HepG2 (cell line): Measurements from ENCODE around the gene MT4. TPM values are rescaled to one million over a fixed set of nuclear protein-coding genes. Genes with fewer than 3 reads are reported as not detected.
A peak's percentile ranks its signal among the peaks of the same experiment; 100 is the strongest.

Source experiments
- ASH2L ChIP-seq: fragments of 300-600, 200-600 bp; sonication (generic); IDR thresholded peaks from 2 replicates; pipeline ENCODE4 v1.7.0; 2017; ENCODE audit warnings: low read depth, mild to moderate bottlenecking, moderate library complexity, mixed read lengths, low read length; ENCODE audit not compliant: insufficient read length
- CHD4 ChIP-seq: fragments of 200-600 bp; sonication (generic); IDR thresholded peaks from 2 replicates; pipeline ENCODE4 v1.7.0; 2017; ENCODE audit warnings: mild to moderate bottlenecking, low read length, borderline replicate concordance
- EP300 ChIP-seq, 3 experiments: sonication (generic) in 1 of 3; formaldehyde crosslinking in 1 of 3; IDR thresholded peaks; 2 replicates each; pipeline versions ENCODE4 v1.5.1 to v1.6.1; 2011 to 2020; ENCODE audit warnings: low read depth in 2 of 3, low read length in 2 of 3, borderline replicate concordance in 1 of 3, improper control_type of control experiment in 1 of 3, mild to moderate bottlenecking in 1 of 3, missing genetic modification reagents in 1 of 3, moderate library complexity in 1 of 3
- FOXK1 ChIP-seq: sonication (generic); formaldehyde crosslinking; IDR thresholded peaks from 2 replicates; pipeline ENCODE4 v1.4.0; 2020; ENCODE audit warnings: low read depth, missing genetic modification reagents, borderline replicate concordance
- FOXP1 ChIP-seq, 2 experiments: fragments of 450-650 bp in 1 of 2; IDR thresholded peaks; 2 replicates each; pipeline ENCODE4 v1.6.1; 2017 to 2018; ENCODE audit warnings: antibody characterized with exemption in 1 of 2
- GABPA ChIP-seq, 2 experiments: IDR thresholded peaks; 2 replicates each; pipeline ENCODE4 v1.6.1; 2011 to 2016; ENCODE audit warnings: low read depth in 2 of 2, low read length in 1 of 2, missing biosample characterization in 1 of 2, missing genetic modification characterization in 1 of 2
- HMG20A ChIP-seq: IDR thresholded peaks from 2 replicates; pipeline ENCODE4 v1.6.1; 2016; ENCODE audit warnings: borderline replicate concordance
- IRF2 ChIP-seq: IDR thresholded peaks from 2 replicates; pipeline ENCODE4 v1.6.1; 2018; ENCODE audit warnings: missing genetic modification reagents, missing compliant biosample characterization
- KLF12 ChIP-seq: sonication (generic); formaldehyde crosslinking; IDR thresholded peaks from 2 replicates; pipeline ENCODE4 v1.4.0; 2020; ENCODE audit warnings: missing genetic modification reagents, borderline replicate concordance
- MIXL1 ChIP-seq: IDR thresholded peaks from 2 replicates; pipeline ENCODE4 v1.6.1; 2016
- NAIF1 ChIP-seq: sonication (generic); formaldehyde crosslinking; IDR thresholded peaks from 2 replicates; pipeline ENCODE4 v1.5.0; 2020; ENCODE audit warnings: mild to moderate bottlenecking, missing genetic modification reagents, borderline replicate concordance
- NCOR1 ChIP-seq: fragments of 200-600 bp; sonication (generic); IDR thresholded peaks from 2 replicates; pipeline ENCODE4 v1.7.0; 2017; ENCODE audit warnings: antibody characterized with exemption, low read length, borderline replicate concordance
- SATB2 ChIP-seq: sonication (generic); formaldehyde crosslinking; IDR thresholded peaks from 2 replicates; pipeline ENCODE4 v1.5.0; 2020; ENCODE audit warnings: missing genetic modification reagents
- SMAD3 ChIP-seq: sonication (generic); formaldehyde crosslinking; IDR thresholded peaks from 2 replicates; pipeline ENCODE4 v1.4.0; 2020; ENCODE audit warnings: missing genetic modification reagents
- SMYD3 ChIP-seq: sonication (generic); formaldehyde crosslinking; IDR thresholded peaks from 2 replicates; pipeline ENCODE4 v1.8.1; 2023; ENCODE audit warnings: mild to moderate bottlenecking, missing genetic modification reagents
- SNAPC2 ChIP-seq: sonication (generic); formaldehyde crosslinking; IDR thresholded peaks from 2 replicates; pipeline ENCODE4 v1.8.1; 2022; ENCODE audit warnings: mild to moderate bottlenecking, missing genetic modification reagents
- TCF7 ChIP-seq: sonication (generic); IDR thresholded peaks from 2 replicates; pipeline ENCODE4 v1.6.1; 2016; ENCODE audit warnings: antibody characterized with exemption, low read depth
- YY1 ChIP-seq: IDR thresholded peaks from 2 replicates; pipeline ENCODE4 v1.6.1; 2011; ENCODE audit warnings: low read length, low read depth, moderate library complexity, mild to moderate bottlenecking; ENCODE audit not compliant: insufficient read depth, insufficient replicate concordance
- ZNF138 ChIP-seq: sonication (generic); formaldehyde crosslinking; IDR thresholded peaks from 2 replicates; pipeline ENCODE4 v1.5.0; 2020; ENCODE audit warnings: mild to moderate bottlenecking, low read depth, missing genetic modification reagents
- ZNF232 ChIP-seq: sonication (generic); formaldehyde crosslinking; IDR thresholded peaks from 2 replicates; pipeline ENCODE4 v1.4.0; 2020; ENCODE audit warnings: missing genetic modification reagents, borderline replicate concordance
- ZNF431 ChIP-seq: sonication (generic); formaldehyde crosslinking; IDR thresholded peaks from 2 replicates; pipeline ENCODE4 v1.9.0; 2022; ENCODE audit warnings: missing genetic modification reagents, low read depth, mild to moderate bottlenecking, borderline replicate concordance
- ZNF569 ChIP-seq: sonication (generic); formaldehyde crosslinking; IDR thresholded peaks from 2 replicates; pipeline ENCODE4 v1.5.0; 2020; ENCODE audit warnings: mild to moderate bottlenecking, missing genetic modification reagents, moderate library complexity, borderline replicate concordance
- ZNF788 ChIP-seq: sonication (generic); formaldehyde crosslinking; IDR thresholded peaks from 2 replicates; pipeline ENCODE4 v1.5.0; 2020; ENCODE audit warnings: mild to moderate bottlenecking, missing genetic modification reagents, borderline replicate concordance
- ZSCAN21 ChIP-seq: sonication (generic); formaldehyde crosslinking; IDR thresholded peaks from 2 replicates; pipeline ENCODE4 v1.8.0; 2022; ENCODE audit warnings: mild to moderate bottlenecking, missing genetic modification reagents, moderate library complexity, borderline replicate concordance
- polyA plus RNA-seq, 8 experiments: library from polyadenylated mRNA; depleted of rRNA in 3 of 8; stranded (reverse) in 7 of 8; unstranded in 1 of 8; fragments of >200 nt; fragmentation: Illumina TruSeq in 4 of 8; extraction: Trizol in 4 of 8; gene quantifications; 2 replicates each; pipeline versions ENCODE4 v1.2.1 to v1.2.3, GENCODE V29; 2011 to 2016; ENCODE audit warnings: low read depth in 4 of 8, missing spikeins in 1 of 8, mixed read lengths in 1 of 8; ENCODE audit not compliant: insufficient read depth in 1 of 8
- total RNA-seq, 5 experiments: library from RNA; depleted of rRNA; stranded (reverse); fragments of >200 nt; fragmentation: Illumina TruSeq; extraction: Trizol; gene quantifications; 2 replicates each; pipeline ENCODE4 v1.2.3, GENCODE V29; 2016; ENCODE audit warnings: low read depth in 1 of 5
- TF ChIP-seq, protein P1 (sequence below): sonication (generic); formaldehyde crosslinking; IDR thresholded peaks from 2 replicates; pipeline ENCODE4 v1.4.0; 2020; ENCODE audit warnings: missing genetic modification reagents; ENCODE audit errors: not compliant biosample characterization
- TF ChIP-seq, protein P2 (sequence below): fragments of 450-650 bp; IDR thresholded peaks from 2 replicates; pipeline ENCODE4 v1.6.1; 2017

MT4 gene
- total and polyA plus RNA-seq, 2 of the 13 experiments (the other 11 are each of a cell fraction or from before 2014, with no cell fraction given), result not detected

DNA sequence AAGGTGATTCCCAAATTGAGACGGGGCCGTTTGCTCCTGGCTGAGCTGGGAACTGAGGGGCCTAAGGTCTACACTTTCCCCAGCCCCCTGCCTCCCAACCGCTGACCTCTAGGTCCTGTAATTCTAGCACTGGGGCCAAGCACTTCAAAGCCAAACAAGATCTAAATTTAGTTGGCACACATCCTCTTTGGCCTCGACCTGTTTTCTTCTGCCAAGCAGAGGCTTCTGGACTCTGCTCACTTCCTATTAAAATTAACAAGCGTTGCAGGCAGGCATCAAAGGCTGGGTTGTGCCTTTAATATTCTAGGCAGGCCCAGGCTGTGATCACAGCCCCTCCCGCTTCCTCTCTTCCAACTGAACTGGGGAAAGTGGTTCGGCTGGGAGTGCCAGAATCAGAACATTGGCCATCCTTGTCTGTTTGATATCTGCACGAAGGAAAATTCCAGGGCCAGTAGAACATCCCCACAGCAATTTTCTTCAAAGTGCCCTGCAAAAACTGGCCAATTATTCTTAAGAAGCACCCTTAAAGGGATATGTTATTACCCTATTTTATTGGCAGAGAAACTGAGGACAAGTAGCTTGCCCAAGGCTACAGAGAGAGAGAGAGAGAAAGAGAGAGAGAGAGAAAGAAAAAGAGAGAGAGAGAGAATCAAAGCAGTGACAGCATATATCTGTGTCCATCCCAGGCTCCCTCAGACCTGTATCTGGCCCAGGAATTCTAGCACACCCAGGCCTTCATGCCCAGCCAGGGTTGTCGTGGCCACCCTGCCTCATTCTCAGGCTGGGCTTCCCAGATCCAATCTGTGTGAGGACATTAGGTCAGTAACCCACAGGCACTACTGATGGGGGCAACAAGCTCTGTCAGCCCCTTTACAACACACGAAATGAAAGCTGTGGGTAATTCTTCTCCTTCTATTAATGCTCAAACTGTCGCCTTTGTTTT is 12.8 kb upstream of the MT4 start (continued):
- TF ChIP-seq ZSCAN21 (CRISPR knock-in tag) (0 out of 2 replicates have a peak, but pooled peaks have one; percentile 17), MIXL1 (CRISPR knock-in tag) (peak; percentile 97), ZNF788 (peak; percentile 70; the same call in 1 of the 2 replicates), SATB2 (CRISPR knock-in tag) (peak; percentile 71; the same call in 1 of the 2 replicates), ZNF232 (peak; percentile 19; the same call in 1 of the 2 replicates), FOXP1 (IDR thresholded peaks at IDR 0.05) (no peak), FOXP1 (CRISPR knock-in tag; IDR thresholded peaks at IDR 0.05) (peak; percentile 83), NCOR1 (peak; percentile 57; the same call in 1 of the 2 replicates), GABPA (IDR thresholded peaks at IDR 0.05; ENCODE audit: low read depth, low read length) (no peak), GABPA (CRISPR knock-in tag; IDR thresholded peaks at IDR 0.05; ENCODE audit: low read depth) (peak; percentile 60; the same call in 1 of the 2 replicates), SMAD3 (0 out of 2 replicates have a peak, but pooled peaks have one; percentile 63), ZNF431 (CRISPR knock-in tag) (peak; percentile 62; the same call in 1 of the 2 replicates), SNAPC2 (CRISPR knock-in tag) (peak; percentile 64; the same call in 1 of the 2 replicates), ZNF569 (0 out of 2 replicates have a peak, but pooled peaks have one; percentile 58), ZNF138 (CRISPR knock-in tag) (no peak), CHD4 (no peak; the same call in 1 of the 2 replicates), FOXK1 (peak; percentile 29; the same call in 1 of the 2 replicates), TCF7 (peak; percentile 95), EP300 (IDR thresholded peaks at IDR 0.05; ENCODE audit: low read depth in 2 of 2, low read length in 2 of 2) (peak in 1 of 2 experiments; percentile 81; a peak in 2 of 4 replicates), EP300 (CRISPR knock-in tag; IDR thresholded peaks at IDR 0.05; ENCODE audit: borderline replicate concordance) (peak; percentile 43; the same call in 1 of the 2 replicates), ASH2L (peak; percentile 41), SMYD3 (CRISPR knock-in tag) (peak; percentile 65; the same call in 1 of the 2 replicates), HMG20A (CRISPR knock-in tag) (peak; percentile 81; the same call in 1 of the 2 replicates), IRF2 (peak; percentile 61), YY1 (no peak), KLF12 (no peak), NAIF1 (peak; percentile 63; the same call in 1 of the 2 replicates)
- TF ChIP-seq, protein P1, sequence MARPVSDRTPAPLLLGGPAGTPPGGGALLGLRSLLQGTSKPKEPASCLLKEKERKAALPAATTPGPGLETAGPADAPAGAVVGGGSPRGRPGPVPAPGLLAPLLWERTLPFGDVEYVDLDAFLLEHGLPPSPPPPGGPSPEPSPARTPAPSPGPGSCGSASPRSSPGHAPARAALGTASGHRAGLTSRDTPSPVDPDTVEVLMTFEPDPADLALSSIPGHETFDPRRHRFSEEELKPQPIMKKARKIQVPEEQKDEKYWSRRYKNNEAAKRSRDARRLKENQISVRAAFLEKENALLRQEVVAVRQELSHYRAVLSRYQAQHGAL (CRISPR knock-in tag), result no peak
- TF ChIP-seq, protein P2, sequence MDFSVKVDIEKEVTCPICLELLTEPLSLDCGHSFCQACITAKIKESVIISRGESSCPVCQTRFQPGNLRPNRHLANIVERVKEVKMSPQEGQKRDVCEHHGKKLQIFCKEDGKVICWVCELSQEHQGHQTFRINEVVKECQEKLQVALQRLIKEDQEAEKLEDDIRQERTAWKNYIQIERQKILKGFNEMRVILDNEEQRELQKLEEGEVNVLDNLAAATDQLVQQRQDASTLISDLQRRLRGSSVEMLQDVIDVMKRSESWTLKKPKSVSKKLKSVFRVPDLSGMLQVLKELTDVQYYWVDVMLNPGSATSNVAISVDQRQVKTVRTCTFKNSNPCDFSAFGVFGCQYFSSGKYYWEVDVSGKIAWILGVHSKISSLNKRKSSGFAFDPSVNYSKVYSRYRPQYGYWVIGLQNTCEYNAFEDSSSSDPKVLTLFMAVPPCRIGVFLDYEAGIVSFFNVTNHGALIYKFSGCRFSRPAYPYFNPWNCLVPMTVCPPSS, result no peak
